OCI-LY1 (cell line): Measurements from ENCODE around the gene PURA.

Source experiments
- H2AFZ ChIP-seq: fragments of 200-600 bp; sonication (generic), shearing (Covaris generic); 2 replicates; pipeline ENCODE4 v1.6.0; 2014; ENCODE audit warnings: antibody characterized with exemption, mild to moderate bottlenecking, low read length
- H3F3A ChIP-seq: fragments of 200-600 bp; sonication (generic), shearing (Covaris generic); 2 replicates; pipeline ENCODE4 v1.6.0; 2014; ENCODE audit warnings: mild to moderate bottlenecking, antibody characterized with exemption, low read length, moderate library complexity; ENCODE audit not compliant: insufficient read depth
- H3K27ac ChIP-seq: fragments of 200-600 bp; sonication (generic); 2 replicates; pipeline ENCODE4 v1.5.1; 2014; ENCODE audit warnings: low read length, mixed run types, mild to moderate bottlenecking, low read depth; ENCODE audit not compliant: poor library complexity, severe bottlenecking
- H3K27me3 ChIP-seq: fragments of 200-600 bp; sonication (generic); 2 replicates; pipeline ENCODE4 v1.6.0; 2014; ENCODE audit warnings: antibody characterized with exemption, mild to moderate bottlenecking, low read length, moderate library complexity; ENCODE audit not compliant: insufficient read depth
- H3K36me3 ChIP-seq: fragments of 200-600 bp; sonication (generic); 2 replicates; pipeline ENCODE4 v1.6.1; 2014; ENCODE audit warnings: mild to moderate bottlenecking, antibody characterized with exemption, low read length, moderate library complexity, mixed read lengths; ENCODE audit not compliant: insufficient read depth
- H3K4me1 ChIP-seq: fragments of 200-600 bp; sonication (generic); 2 replicates; pipeline ENCODE4 v1.5.1; 2014; ENCODE audit warnings: mild to moderate bottlenecking, low read length, moderate library complexity; ENCODE audit not compliant: insufficient read depth, severe bottlenecking
- H3K4me2 ChIP-seq: fragments of 200-600 bp; sonication (generic), shearing (Covaris generic); 2 replicates; pipeline ENCODE4 v1.6.1; 2014; ENCODE audit warnings: low read length
- H3K4me3 ChIP-seq: fragments of 200-600 bp; sonication (generic); 2 replicates; pipeline ENCODE4 v1.5.1; 2014; ENCODE audit warnings: low read length, low read depth, mild to moderate bottlenecking, mixed read lengths; ENCODE audit not compliant: poor library complexity, severe bottlenecking
- H3K79me2 ChIP-seq: fragments of 200-600 bp; shearing (Covaris generic); 2 replicates; pipeline ENCODE4 v1.6.1; 2016; ENCODE audit warnings: mixed run types, low read length, mixed read lengths; ENCODE audit not compliant: insufficient read depth
- H3K9ac ChIP-seq: fragments of 200-600 bp; sonication (generic), shearing (Covaris generic); 2 replicates; pipeline ENCODE4 v1.6.1; 2014; ENCODE audit warnings: mild to moderate bottlenecking, low read length, mixed read lengths
- H3K9me2 ChIP-seq: fragments of 200-600 bp; sonication (generic), shearing (Covaris generic); 2 replicates; pipeline ENCODE4 v1.6.1; 2014; ENCODE audit warnings: low read depth, mild to moderate bottlenecking, low read length, mixed read lengths
- H3K9me3 ChIP-seq: fragments of 200-600 bp; shearing (Covaris generic); 2 replicates; pipeline ENCODE4 v1.6.1; 2014; ENCODE audit warnings: low read length, mixed read lengths
- H4K20me1 ChIP-seq: fragments of 200-600 bp; sonication (generic), shearing (Covaris generic); 2 replicates; pipeline ENCODE4 v1.6.0; 2016; ENCODE audit warnings: mild to moderate bottlenecking, low read length; ENCODE audit not compliant: insufficient read depth
- EZH2 ChIP-seq: fragments of 200-600 bp; sonication (generic), shearing (Covaris generic); IDR thresholded peaks from 2 replicates; pipeline ENCODE4 v1.8.0; 2017; ENCODE audit warnings: borderline replicate concordance, mixed run types, mild to moderate bottlenecking, antibody characterized with exemption, low read length, moderate library complexity, mixed read lengths
- TF ChIP-seq, protein P1 (sequence below): fragments of 200-600 bp; sonication (generic), shearing (Covaris generic); IDR thresholded peaks from 2 replicates; pipeline ENCODE4 v1.5.1; 2017; ENCODE audit warnings: mild to moderate bottlenecking, antibody characterized with exemption, low read length, moderate library complexity, mixed read lengths

The PURA gene

DNA sequence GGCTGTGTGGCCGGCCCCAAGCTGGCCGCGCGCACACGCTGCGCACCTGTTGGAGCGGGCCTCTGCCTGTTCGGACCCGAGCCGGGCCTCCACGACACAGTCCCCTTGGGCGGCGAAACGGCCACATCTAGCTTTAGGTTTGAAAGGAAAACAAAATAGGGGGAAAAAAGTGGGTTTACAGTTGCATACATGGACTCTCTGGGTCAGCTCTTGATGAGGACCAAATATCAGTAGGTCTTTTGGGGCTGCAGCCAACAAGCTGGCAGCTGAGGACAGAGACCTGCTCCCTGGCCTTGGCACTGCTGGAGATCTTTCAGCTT lies 32.6 kb downstream of the PURA start:
- Histone ChIP-seq H3K4me3 (no peak overlapping the region), H2AFZ (no peak overlapping the region), H4K20me1 (no peaks in the 10 kb centered on the region), H3K9ac (no peak overlapping the region), H3K4me2 (no peak overlapping the region), H3K4me1 (no peaks in the 10 kb centered on the region), H3F3A (no peaks in the 10 kb centered on the region), H3K36me3 (no peaks in the 10 kb centered on the region), H3K27me3 (peaks cover 9% of the 10 kb centered on the region; the same call in 1 of the 2 replicates), H3K9me3 (no peaks in the 10 kb centered on the region), H3K9me2 (no peaks in the 10 kb centered on the region), H3K79me2 (no peaks in the 10 kb centered on the region), H3K27ac (no peak overlapping the region)
- TF ChIP-seq, protein P1, sequence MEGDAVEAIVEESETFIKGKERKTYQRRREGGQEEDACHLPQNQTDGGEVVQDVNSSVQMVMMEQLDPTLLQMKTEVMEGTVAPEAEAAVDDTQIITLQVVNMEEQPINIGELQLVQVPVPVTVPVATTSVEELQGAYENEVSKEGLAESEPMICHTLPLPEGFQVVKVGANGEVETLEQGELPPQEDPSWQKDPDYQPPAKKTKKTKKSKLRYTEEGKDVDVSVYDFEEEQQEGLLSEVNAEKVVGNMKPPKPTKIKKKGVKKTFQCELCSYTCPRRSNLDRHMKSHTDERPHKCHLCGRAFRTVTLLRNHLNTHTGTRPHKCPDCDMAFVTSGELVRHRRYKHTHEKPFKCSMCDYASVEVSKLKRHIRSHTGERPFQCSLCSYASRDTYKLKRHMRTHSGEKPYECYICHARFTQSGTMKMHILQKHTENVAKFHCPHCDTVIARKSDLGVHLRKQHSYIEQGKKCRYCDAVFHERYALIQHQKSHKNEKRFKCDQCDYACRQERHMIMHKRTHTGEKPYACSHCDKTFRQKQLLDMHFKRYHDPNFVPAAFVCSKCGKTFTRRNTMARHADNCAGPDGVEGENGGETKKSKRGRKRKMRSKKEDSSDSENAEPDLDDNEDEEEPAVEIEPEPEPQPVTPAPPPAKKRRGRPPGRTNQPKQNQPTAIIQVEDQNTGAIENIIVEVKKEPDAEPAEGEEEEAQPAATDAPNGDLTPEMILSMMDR = no peak
- TF ChIP-seq EZH2 = no peak

DNA sequence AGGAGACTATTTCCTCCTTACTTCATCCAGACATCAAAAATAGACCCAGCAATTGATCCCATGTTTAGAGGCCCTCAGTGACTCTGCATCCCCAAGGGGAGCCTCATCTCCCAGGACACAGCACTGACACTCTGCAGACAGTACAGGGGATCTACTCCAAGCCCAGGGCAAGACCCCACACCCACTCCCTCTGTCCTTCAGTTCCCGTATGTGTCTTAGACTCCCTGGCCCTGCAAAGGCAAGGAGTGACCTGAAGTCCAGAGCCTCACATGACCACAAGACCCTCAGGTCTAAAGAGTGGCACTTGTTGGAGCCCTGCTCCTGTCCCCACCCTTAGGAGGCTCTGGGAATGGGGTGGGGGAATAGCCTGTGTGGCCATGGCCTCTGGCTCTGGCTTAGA lies 33.6 kb downstream of the PURA start:
- Histone ChIP-seq H3K27me3 (peaks cover 9% of the 10 kb centered on the region; the same call in 1 of the 2 replicates), H3K9ac (no peak overlapping the region), H3K4me2 (no peak overlapping the region), H4K20me1 (no peaks in the 10 kb centered on the region), H3K27ac (no peak overlapping the region), H3K4me3 (no peak overlapping the region), H3K9me3 (no peaks in the 10 kb centered on the region), H3K79me2 (no peaks in the 10 kb centered on the region), H3K9me2 (no peaks in the 10 kb centered on the region), H3F3A (no peaks in the 10 kb centered on the region), H2AFZ (no peak overlapping the region), H3K4me1 (no peaks in the 10 kb centered on the region), H3K36me3 (no peaks in the 10 kb centered on the region)
- TF ChIP-seq, protein P1 = no peak
- TF ChIP-seq EZH2 = no peak

DNA sequence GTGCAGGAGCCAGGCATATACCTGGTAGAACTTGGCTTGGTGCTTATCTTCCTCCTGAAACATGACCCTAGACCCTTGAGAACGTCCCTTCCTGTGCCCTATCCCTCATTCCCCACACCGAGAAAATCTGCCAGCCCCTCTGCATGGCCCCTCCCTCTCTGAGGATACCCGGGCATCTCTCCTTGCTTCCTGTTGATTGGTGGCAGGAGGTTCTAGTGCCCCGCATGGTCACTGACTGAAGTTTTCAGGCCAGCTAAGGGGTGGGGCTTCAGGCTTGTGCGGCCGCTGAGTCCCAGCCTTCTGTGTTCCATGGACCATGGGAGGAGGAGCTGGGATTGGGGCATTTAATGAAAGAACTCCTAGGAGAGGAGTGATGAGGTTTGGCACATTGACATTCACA lies 34.6 kb downstream of the PURA start:
- Histone ChIP-seq H3K9me2 (no peaks in the 10 kb centered on the region), H4K20me1 (no peaks in the 10 kb centered on the region), H3F3A (no peaks in the 10 kb centered on the region), H3K27me3 (peaks cover 9% of the 10 kb centered on the region; the same call in 1 of the 2 replicates), H3K9ac (no peak overlapping the region), H3K4me1 (no peaks in the 10 kb centered on the region), H3K36me3 (no peaks in the 10 kb centered on the region), H3K27ac (no peak overlapping the region), H3K4me2 (no peak overlapping the region), H3K9me3 (no peaks in the 10 kb centered on the region), H3K4me3 (no peak overlapping the region), H3K79me2 (no peaks in the 10 kb centered on the region), H2AFZ (no peak overlapping the region)
- TF ChIP-seq, protein P1 = no peak
- no peak for TF ChIP-seq EZH2
